NCI-H226 (cell line): ENCODE results near the gene ZKSCAN4.
A peak's percentile ranks its signal among the peaks of the same experiment; 100 is the strongest.

Experiments
- DNase-seq: peaks from one replicate; pipeline ENCODE4 v3.0.0-alpha.2; 2015

ZKSCAN4 gene

GRCh38 chr6:28245206-28245941 lies 6.7 kb downstream of the ZKSCAN4 start:
- DNase-seq, result no peak

- no peak for DNase-seq
Measured at GRCh38 chr6:28243946-28244345, 8.1 kb downstream of the ZKSCAN4 start.

- no peak for DNase-seq
Measured at GRCh38 chr6:28240471-28240870, 11.6 kb downstream of the ZKSCAN4 start.

- no peak for DNase-seq
Measured at GRCh38 chr6:28239636-28240035, 12.4 kb downstream of the ZKSCAN4 start.

GRCh38 chr6:28235912-28236452 lies 16.1 kb downstream of the ZKSCAN4 start:
- DNase-seq, result no peak

- no peak for DNase-seq
Measured at GRCh38 chr6:28232785-28233184, 19.3 kb downstream of the ZKSCAN4 start.

- no peak for DNase-seq
Measured at GRCh38 chr6:28226460-28226859, 25.6 kb downstream of the ZKSCAN4 start.

- DNase-seq, result peak; percentile 92
Measured at GRCh38 chr6:28225056-28225834, 26.8 kb downstream of the ZKSCAN4 start, which contains the start of gene ZSCAN9. Gene ZSCAN9 (plus strand): TSS chr6:28225275. CDS start chr6:28227085, 1,810 bp downstream.

GRCh38 chr6:28224131-28225055 lies 27.7 kb downstream of the ZKSCAN4 start:
- no peak for DNase-seq

- DNase-seq, result no peak
Measured at GRCh38 chr6:28220257-28221133, 31.6 kb downstream of the ZKSCAN4 start.

- no peak for DNase-seq
Measured at GRCh38 chr6:28218312-28219248, 33.5 kb downstream of the ZKSCAN4 start.

GRCh38 chr6:28217890-28218289 lies 34.2 kb downstream of the ZKSCAN4 start:
- no peak for DNase-seq

- no peak for DNase-seq
Measured at GRCh38 chr6:28215425-28215824, 36.6 kb downstream of the ZKSCAN4 start.

GRCh38 chr6:28213213-28213523 lies 38.9 kb downstream of the ZKSCAN4 start:
- DNase-seq, result no peak

GRCh38 chr6:28212510-28213212 lies 39.4 kb downstream of the ZKSCAN4 start:
- DNase-seq, result peak; percentile 63

GRCh38 chr6:28211840-28212509 lies 40.1 kb downstream of the ZKSCAN4 start:
- DNase-seq, result no peak

- DNase-seq, result no peak
Measured at GRCh38 chr6:28209753-28210535, 42.1 kb downstream of the ZKSCAN4 start.

GRCh38 chr6:28208111-28208659 lies 43.9 kb downstream of the ZKSCAN4 start:
- no peak for DNase-seq
